GM12878 (cell line): ENCODE data around the gene KCNJ10. TPM values are rescaled to one million over a fixed set of nuclear protein-coding genes. Genes with fewer than 3 reads are reported as not detected.

Experiments
- ATAC-seq: fragments of 200-7000 bp; cut with Tn5 transposase; 3 replicates; pipeline ENCODE4 v1.9.1; 2020; ENCODE audit warnings: mild to moderate bottlenecking, moderate library complexity
- BruUV-seq: library from RNA; stranded (reverse); fragments of 400-500 nt; replicated peaks from 2 replicates; lab custom pipeline; 2021; lab: Mats Ljungman, UMichigan
- CTCF ChIA-PET: fragments of 300-600 bp; sonication (Branson Sonifier 250); formaldehyde crosslinking; extraction: SDS; loops from one replicate; lab custom pipeline; 2021; ENCODE audit warnings: inconsistent platforms; lab: Yijun Ruan, JAX
- POLR2A ChIA-PET: fragments of 350-600 bp; formaldehyde crosslinking; extraction: SDS; loops from one replicate; lab custom pipeline; 2021; ENCODE audit warnings: inconsistent platforms; lab: Charles Lee
- RAD21 ChIA-PET: fragments of 300-600 bp; sonication (Branson Sonifier 250); formaldehyde crosslinking; loops from one replicate; lab custom pipeline; 2023; ENCODE audit warnings: antibody characterized with exemption; ENCODE audit not compliant: unreplicated experiment; lab: Charles Lee
- SMC1A ChIA-PET: fragments of 300-600 bp; sonication (Branson Sonifier 250); formaldehyde crosslinking; loops from one replicate; lab custom pipeline; 2023; ENCODE audit not compliant: unreplicated experiment, uncharacterized antibody; lab: Charles Lee
- DNase-seq: peaks from one replicate; pipeline ENCODE4 v3.0.0-alpha.2; 2011; ENCODE audit warnings: low read depth, low spot score
- FAIRE-seq: peaks from 3 replicates; lab custom pipeline; 2011; peaks lifted over from hg19 to GRCh38; lab: Jason Lieb, UNC
- H2AFZ ChIP-seq: 2 replicates; pipeline ENCODE4 v1.6.0; 2011; ENCODE audit warnings: low read depth, low read length, control low read depth; ENCODE audit not compliant: control insufficient read depth
- H3K27ac ChIP-seq: 2 replicates; pipeline ENCODE4 v1.5.1; 2011; ENCODE audit warnings: control low read depth; ENCODE audit not compliant: control insufficient read depth, insufficient read depth
- H3K27me3 ChIP-seq, 2 experiments: replicated peaks in 1 of 2; 2 replicates each; pipeline versions ENCODE4 v1.6.0 to v1.6.1; 2011; ENCODE audit warnings: low read length in 1 of 2; ENCODE audit not compliant: control insufficient read depth in 2 of 2, insufficient read depth in 2 of 2
- H3K36me3 ChIP-seq, 2 experiments: 2 replicates each; pipeline ENCODE4 v1.5.1; 2011; ENCODE audit warnings: low read length in 1 of 2; ENCODE audit not compliant: control insufficient read depth in 2 of 2, insufficient read depth in 2 of 2
- H3K4me1 ChIP-seq: 2 replicates; pipeline ENCODE4 v1.6.1; 2011; ENCODE audit warnings: mild to moderate bottlenecking, low read length, moderate library complexity, mixed read lengths; ENCODE audit not compliant: control insufficient read depth, insufficient read depth
- H3K4me2 ChIP-seq: 2 replicates; pipeline ENCODE4 v1.6.0; 2011; ENCODE audit warnings: control low read depth; ENCODE audit not compliant: control insufficient read depth, insufficient read depth
- H3K4me3 ChIP-seq: fragments of 200-600 bp; sonication (generic); 2 replicates; pipeline ENCODE4 v1.5.1; 2016
- H3K79me2 ChIP-seq: 2 replicates; pipeline ENCODE4 v1.6.0; 2011; ENCODE audit warnings: low read length; ENCODE audit not compliant: control insufficient read depth, insufficient read depth
- H3K9ac ChIP-seq: 2 replicates; pipeline ENCODE4 v1.8.0; 2011; ENCODE audit warnings: low read length, control low read depth, mixed read lengths; ENCODE audit not compliant: control insufficient read depth, insufficient read depth
- H3K9me3 ChIP-seq: replicated peaks from 3 replicates; pipeline ENCODE4 v1.5.1; 2011; ENCODE audit warnings: mild to moderate bottlenecking, low read length; ENCODE audit not compliant: control insufficient read depth, insufficient read depth
- H4K20me1 ChIP-seq: 2 replicates; pipeline ENCODE4 v1.6.0; 2011; ENCODE audit not compliant: control insufficient read depth, insufficient read depth
- CBX5 ChIP-seq: sonication (generic); IDR thresholded peaks from 2 replicates; pipeline ENCODE4 v1.6.1; 2016; ENCODE audit warnings: low read depth, moderate library complexity, mild to moderate bottlenecking, inconsistent platforms
- CEBPZ ChIP-seq: fragments of 150-350 bp; IDR thresholded peaks from 2 replicates; pipeline ENCODE4 v1.6.1; 2016; ENCODE audit warnings: low read depth, low read length
- CHD1 ChIP-seq: IDR thresholded peaks from 2 replicates; pipeline ENCODE4 v1.6.1; 2012; ENCODE audit warnings: low read depth, low read length, improper control_type of control experiment
- E4F1 ChIP-seq: fragments of 450-650 bp; IDR thresholded peaks from 2 replicates; pipeline ENCODE4 v1.6.1; 2018; ENCODE audit warnings: borderline replicate concordance, mild to moderate bottlenecking; ENCODE audit not compliant: partially characterized antibody
- EP300 ChIP-seq, 2 experiments: fragments of 150-350 bp in 1 of 2; IDR thresholded peaks; 2 replicates each; pipeline ENCODE4 v1.6.1; 2011 to 2012; ENCODE audit warnings: low read depth in 2 of 2, low read length in 2 of 2, borderline replicate concordance in 1 of 2, improper control_type of control experiment in 1 of 2, inconsistent platforms in 1 of 2; ENCODE audit not compliant: control insufficient read depth in 1 of 2
- GABPA ChIP-seq: IDR thresholded peaks from 2 replicates; pipeline ENCODE4 v1.6.1; 2014; ENCODE audit warnings: antibody characterized with exemption, low read depth, mild to moderate bottlenecking, inconsistent platforms
- HDGF ChIP-seq: fragments of 450-650 bp; IDR thresholded peaks from 2 replicates; pipeline ENCODE4 v1.6.1; 2016; ENCODE audit warnings: antibody characterized with exemption
- JUNB ChIP-seq: IDR thresholded peaks from 2 replicates; pipeline ENCODE4 v1.6.1; 2016; ENCODE audit warnings: antibody characterized with exemption, mild to moderate bottlenecking
- MTA3 ChIP-seq: IDR thresholded peaks from 2 replicates; pipeline ENCODE4 v1.6.1; 2012; ENCODE audit warnings: low read length, inconsistent platforms, borderline replicate concordance
- MYB ChIP-seq: fragments of 150-350 bp; IDR thresholded peaks from 2 replicates; pipeline ENCODE4 v1.6.1; 2014; ENCODE audit warnings: mild to moderate bottlenecking, low read depth, low read length, borderline replicate concordance
- PKNOX1 ChIP-seq: fragments of 450-650 bp; IDR thresholded peaks from 2 replicates; pipeline ENCODE4 v1.6.1; 2016; ENCODE audit warnings: mild to moderate bottlenecking
- RAD51 ChIP-seq: fragments of 450-650 bp; IDR thresholded peaks from 2 replicates; pipeline ENCODE4 v1.6.1; 2016; ENCODE audit warnings: moderate library complexity, mild to moderate bottlenecking, inconsistent platforms
- SIN3A ChIP-seq: IDR thresholded peaks from 2 replicates; pipeline ENCODE4 v1.6.1; 2012; ENCODE audit warnings: low read depth, low read length, improper control_type of control experiment
- TAF1 ChIP-seq: IDR thresholded peaks from 2 replicates; pipeline ENCODE4 v1.6.1; 2011; ENCODE audit warnings: mild to moderate bottlenecking, low read depth, low read length, borderline replicate concordance
- WGBS: methylation state at CpG from one replicate; pipeline ENCODE4 v1.1.6; 2016; ENCODE audit warnings: low lambda C conversion rate; ENCODE audit not compliant: insufficient replicate concordance, insufficient coverage; ENCODE audit errors: missing lambda C conversion rate; 5-methylcytosine and 5-hydroxymethylcytosine counted together
- in situ Hi-C: fragments of 300-500 bp; cut with MboI; formaldehyde crosslinking; loops from 9 replicates; pipeline ENCODE4 v1.14.3; 2018; ENCODE audit warnings: mixed read lengths
- intact Hi-C: fragments of 100-400 bp; cut with micrococcal nuclease; formaldehyde crosslinking; loops from one replicate; pipeline ENCODE4 v1.14.2; 2022; ENCODE audit not compliant: unreplicated experiment
- polyA plus RNA-seq, 11 experiments: library from polyadenylated mRNA; depleted of rRNA in 4 of 11; unstranded in 6 of 11; stranded (reverse) in 5 of 11; fragments of >200 nt; fragmentation: Nextera tagmentation in 4 of 11; fragmentation: Illumina TruSeq in 1 of 11; extraction: Ambion mirVana in 4 of 11; extraction: Trizol in 1 of 11; gene quantifications; 1 replicate in 1 of 11; 2 replicates in 10 of 11; pipeline versions ENCODE4 v1.2.1 to v1.2.3, GENCODE V29; 2011 to 2016; ENCODE audit warnings: inconsistent platforms in 2 of 11, missing spikeins in 2 of 11, low read depth in 1 of 11
- total RNA-seq, 4 experiments: library from RNA; depleted of rRNA in 3 of 4; stranded (reverse); fragments of >200 nt in 3 of 4; fragmentation: Illumina TruSeq in 1 of 4; extraction: Trizol in 1 of 4; gene quantifications; 2 replicates each; pipeline versions ENCODE4 v1.2.1 to v1.2.3, GENCODE V29; 2013 to 2021
- TF ChIP-seq, protein P1 (sequence below): IDR thresholded peaks from 2 replicates; pipeline ENCODE4 v1.6.1; 2012; ENCODE audit warnings: low read depth, low read length, improper control_type of control experiment
- TF ChIP-seq, protein P2 (sequence below): IDR thresholded peaks from 2 replicates; pipeline ENCODE4 v1.6.1; 2011; ENCODE audit warnings: borderline replicate concordance, low read depth, mild to moderate bottlenecking, moderate library complexity, mixed read lengths, low read length; ENCODE audit not compliant: insufficient read depth; ENCODE audit errors: extremely low read length

The KCNJ10 gene
- total and polyA plus RNA-seq, 10 of the 15 experiments (the other 5 are each of a cell fraction or from before 2014, with no cell fraction given) = 0.01 to 0.29 (median 0.09) TPM; not detected in 2

DNA sequence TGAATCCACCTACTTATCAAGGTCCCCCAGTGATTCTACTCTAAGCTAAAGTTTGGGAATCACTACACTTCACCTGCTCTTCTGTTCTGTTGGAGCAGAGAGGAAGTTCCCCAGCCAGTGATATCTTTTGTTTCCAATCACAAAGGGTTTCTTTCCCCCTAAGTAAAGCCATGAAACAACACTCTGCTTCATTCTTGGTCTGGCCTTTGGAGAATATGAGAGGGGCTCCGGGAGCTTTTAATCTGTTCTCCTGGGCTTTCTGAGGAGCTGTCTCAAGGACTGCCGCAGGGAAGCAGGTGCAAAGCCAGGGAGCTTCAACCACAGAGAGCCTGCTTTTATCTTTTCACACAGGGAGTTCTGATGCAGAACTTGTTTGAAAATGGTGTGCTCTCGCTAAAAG is 105.8 kb downstream of the KCNJ10 start:
- intact Hi-C loops = no loop called here
- ATAC-seq (no peak), FAIRE-seq (no peak), DNase-seq (no peak)
- in situ Hi-C loops = no loop called here
- Histone ChIP-seq H2AFZ (no peak overlapping the region), H3K9ac (no peak overlapping the region), H4K20me1 (no peaks in the 10 kb centered on the region), H3K4me2 (no peak overlapping the region), H3K4me3 (no peak overlapping the region), H3K4me1 (peaks cover 4% of the 10 kb centered on the region), H3K27ac (no peak overlapping the region), H3K9me3 (no peaks in the 10 kb centered on the region), H3K36me3 (no peaks in the 10 kb centered on the region), H3K79me2 (no peaks in the 10 kb centered on the region), H3K27me3 (peaks cover 4% of the 10 kb centered on the region in 2 experiments; a peak in 3 of 4 replicates)
- POLR2A ChIA-PET = no interaction called here
- TF ChIP-seq CHD1 (no peak), MYB (no peak), SIN3A (no peak), GABPA (no peak), PKNOX1 (no peak), CBX5 (no peak), HDGF (no peak), EP300 (IDR thresholded peaks at IDR 0.05; ENCODE audit: borderline replicate concordance in 1 of 2, control insufficient read depth in 1 of 2, low read depth in 2 of 2, low read length in 2 of 2) (no peak), RAD51 (no peak), E4F1 (no peak), TAF1 (no peak), JUNB (no peak), CEBPZ (no peak), MTA3 (no peak)
- TF ChIP-seq, protein P1, sequence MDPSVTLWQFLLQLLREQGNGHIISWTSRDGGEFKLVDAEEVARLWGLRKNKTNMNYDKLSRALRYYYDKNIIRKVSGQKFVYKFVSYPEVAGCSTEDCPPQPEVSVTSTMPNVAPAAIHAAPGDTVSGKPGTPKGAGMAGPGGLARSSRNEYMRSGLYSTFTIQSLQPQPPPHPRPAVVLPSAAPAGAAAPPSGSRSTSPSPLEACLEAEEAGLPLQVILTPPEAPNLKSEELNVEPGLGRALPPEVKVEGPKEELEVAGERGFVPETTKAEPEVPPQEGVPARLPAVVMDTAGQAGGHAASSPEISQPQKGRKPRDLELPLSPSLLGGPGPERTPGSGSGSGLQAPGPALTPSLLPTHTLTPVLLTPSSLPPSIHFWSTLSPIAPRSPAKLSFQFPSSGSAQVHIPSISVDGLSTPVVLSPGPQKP = no peak
- TF ChIP-seq, protein P2, sequence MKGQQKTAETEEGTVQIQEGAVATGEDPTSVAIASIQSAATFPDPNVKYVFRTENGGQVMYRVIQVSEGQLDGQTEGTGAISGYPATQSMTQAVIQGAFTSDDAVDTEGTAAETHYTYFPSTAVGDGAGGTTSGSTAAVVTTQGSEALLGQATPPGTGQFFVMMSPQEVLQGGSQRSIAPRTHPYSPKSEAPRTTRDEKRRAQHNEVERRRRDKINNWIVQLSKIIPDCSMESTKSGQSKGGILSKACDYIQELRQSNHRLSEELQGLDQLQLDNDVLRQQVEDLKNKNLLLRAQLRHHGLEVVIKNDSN = no peak
- CTCF ChIA-PET = interaction anchor here (3.2 kb wide), 1 partner anchor 44 kb away, joined by 14 read pairs; no protein-coding TSS in a partner anchor
- no TSS peak for BruUV-seq
- 39% methylated on average over 3 of the region's 3 CpGs for WGBS
- SMC1A ChIA-PET = no interaction called here
- RAD21 ChIA-PET = no interaction called here
